GM12874 (cell line): ENCODE measurements around the gene SPESP1.

Experiments used
- CTCF ChIP-seq: IDR thresholded peaks from 2 replicates; pipeline ENCODE4 v1.5.1; 2011; ENCODE audit warnings: low read depth, mild to moderate bottlenecking, control low read depth, low read length, moderate library complexity; ENCODE audit not compliant: insufficient read depth

Gene SPESP1

GRCh38 chr15:68897016-68897415 lies 33.3 kb upstream of the SPESP1 start:
- TF ChIP-seq CTCF: no peak

- TF ChIP-seq CTCF: no peak
These were observed 30.3 kb upstream of the SPESP1 start for GRCh38 chr15:68900027-68900426.

- no peak for TF ChIP-seq CTCF
These were observed 22.9 kb upstream of the SPESP1 start for GRCh38 chr15:68907396-68907923.

- TF ChIP-seq CTCF: no peak
These were observed 20.7 kb upstream of the SPESP1 start for GRCh38 chr15:68909601-68910100.

- no peak for TF ChIP-seq CTCF
These were observed 20.0 kb upstream of the SPESP1 start for GRCh38 chr15:68910341-68910740.

GRCh38 chr15:68910816-68911215 lies 19.5 kb upstream of the SPESP1 start:
- TF ChIP-seq CTCF: no peak

- TF ChIP-seq CTCF: no peak
These were observed 8.4 kb upstream of the SPESP1 start for GRCh38 chr15:68921926-68922325.
